ENCODE measurements around the gene RNLS.

The RNLS gene

DNA sequence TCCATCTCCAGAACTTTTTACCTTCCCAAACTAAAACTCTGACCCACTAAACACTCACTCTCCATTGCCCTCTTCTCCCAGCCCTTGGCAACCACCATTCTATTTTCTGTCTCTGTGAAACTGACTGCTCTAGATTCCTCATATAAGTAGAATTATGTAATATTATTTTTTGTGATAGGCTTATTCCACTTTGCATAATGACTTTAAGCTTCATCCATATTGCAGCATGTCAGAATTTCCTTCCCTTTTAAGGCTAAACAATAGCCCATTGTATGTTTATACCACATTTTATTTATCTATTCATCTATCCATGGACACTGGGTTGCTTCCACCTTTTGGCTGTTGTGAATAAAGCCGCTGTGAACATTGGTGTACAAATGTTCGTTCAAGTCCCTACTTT lies 308.8 kb downstream of the RNLS start:
- Histone ChIP-seq H3K4me2 (ENCODE audit: low read length) (no peak overlapping the region), H2AFZ (ENCODE audit: low read length) (no peak overlapping the region), H3K36me3 (ENCODE audit: insufficient read depth, low read length) (peaks cover 46% of the 10 kb centered on the region), H3K4me1 (ENCODE audit: insufficient read depth, low read length, severe bottlenecking) (no peaks in the 10 kb centered on the region), H3K27ac (ENCODE audit: low read depth, low read length, poor library complexity, severe bottlenecking) (no peak overlapping the region), H3F3A (ENCODE audit: insufficient read depth, low read length) (no peaks in the 10 kb centered on the region), H3K27me3 (ENCODE audit: insufficient read depth, low read length) (no peaks in the 10 kb centered on the region), H3K9ac (ENCODE audit: low read length) (no peak overlapping the region), H3K79me2 (ENCODE audit: insufficient read depth, low read length) (no peaks in the 10 kb centered on the region), H3K9me3 (ENCODE audit: low read length) (no peaks in the 10 kb centered on the region), H3K9me2 (ENCODE audit: low read depth, low read length) (no peaks in the 10 kb centered on the region), H4K20me1 (ENCODE audit: insufficient read depth, low read length) (no peaks in the 10 kb centered on the region), H3K4me3 (ENCODE audit: low read depth, low read length, poor library complexity, severe bottlenecking) (no peak overlapping the region)
- TF ChIP-seq, protein P1, sequence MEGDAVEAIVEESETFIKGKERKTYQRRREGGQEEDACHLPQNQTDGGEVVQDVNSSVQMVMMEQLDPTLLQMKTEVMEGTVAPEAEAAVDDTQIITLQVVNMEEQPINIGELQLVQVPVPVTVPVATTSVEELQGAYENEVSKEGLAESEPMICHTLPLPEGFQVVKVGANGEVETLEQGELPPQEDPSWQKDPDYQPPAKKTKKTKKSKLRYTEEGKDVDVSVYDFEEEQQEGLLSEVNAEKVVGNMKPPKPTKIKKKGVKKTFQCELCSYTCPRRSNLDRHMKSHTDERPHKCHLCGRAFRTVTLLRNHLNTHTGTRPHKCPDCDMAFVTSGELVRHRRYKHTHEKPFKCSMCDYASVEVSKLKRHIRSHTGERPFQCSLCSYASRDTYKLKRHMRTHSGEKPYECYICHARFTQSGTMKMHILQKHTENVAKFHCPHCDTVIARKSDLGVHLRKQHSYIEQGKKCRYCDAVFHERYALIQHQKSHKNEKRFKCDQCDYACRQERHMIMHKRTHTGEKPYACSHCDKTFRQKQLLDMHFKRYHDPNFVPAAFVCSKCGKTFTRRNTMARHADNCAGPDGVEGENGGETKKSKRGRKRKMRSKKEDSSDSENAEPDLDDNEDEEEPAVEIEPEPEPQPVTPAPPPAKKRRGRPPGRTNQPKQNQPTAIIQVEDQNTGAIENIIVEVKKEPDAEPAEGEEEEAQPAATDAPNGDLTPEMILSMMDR (IDR thresholded peaks at IDR 0.05; ENCODE audit: low read length): no peak
- no peak for TF ChIP-seq EZH2 (IDR thresholded peaks at IDR 0.05; ENCODE audit: borderline replicate concordance, low read length)

DNA sequence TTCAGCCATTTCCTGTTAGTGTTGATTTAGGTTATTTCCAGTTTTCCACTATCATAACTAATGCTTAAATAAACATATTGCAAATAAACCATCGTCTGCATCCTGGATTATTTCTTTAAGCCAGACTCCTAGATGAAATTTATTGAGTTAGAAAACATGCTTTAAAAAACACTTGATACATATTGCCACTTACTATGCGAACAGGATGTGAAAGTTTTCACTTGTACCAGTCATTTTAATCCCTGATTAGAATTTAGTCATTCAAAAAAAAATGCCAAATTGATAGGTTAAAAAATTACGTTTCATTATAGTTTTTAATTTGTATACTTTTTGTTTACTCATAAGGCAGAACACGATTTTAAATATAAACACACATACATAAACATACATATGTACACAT lies 309.6 kb downstream of the RNLS start:
- Histone ChIP-seq H3K9me3 (ENCODE audit: low read length) (no peaks in the 10 kb centered on the region), H3K4me1 (ENCODE audit: insufficient read depth, low read length, severe bottlenecking) (no peaks in the 10 kb centered on the region), H3F3A (ENCODE audit: insufficient read depth, low read length) (no peaks in the 10 kb centered on the region), H4K20me1 (ENCODE audit: insufficient read depth, low read length) (no peaks in the 10 kb centered on the region), H3K27me3 (ENCODE audit: insufficient read depth, low read length) (no peaks in the 10 kb centered on the region), H3K79me2 (ENCODE audit: insufficient read depth, low read length) (no peaks in the 10 kb centered on the region), H3K9me2 (ENCODE audit: low read depth, low read length) (no peaks in the 10 kb centered on the region), H3K36me3 (ENCODE audit: insufficient read depth, low read length) (peaks cover 45% of the 10 kb centered on the region), H3K9ac (ENCODE audit: low read length) (no peak overlapping the region), H3K4me3 (ENCODE audit: low read depth, low read length, poor library complexity, severe bottlenecking) (no peak overlapping the region), H3K4me2 (ENCODE audit: low read length) (no peak overlapping the region), H3K27ac (ENCODE audit: low read depth, low read length, poor library complexity, severe bottlenecking) (no peak overlapping the region), H2AFZ (ENCODE audit: low read length) (no peak overlapping the region)
- TF ChIP-seq, protein P1 (IDR thresholded peaks at IDR 0.05; ENCODE audit: low read length): no peak
- no peak for TF ChIP-seq EZH2 (IDR thresholded peaks at IDR 0.05; ENCODE audit: borderline replicate concordance, low read length)

DNA sequence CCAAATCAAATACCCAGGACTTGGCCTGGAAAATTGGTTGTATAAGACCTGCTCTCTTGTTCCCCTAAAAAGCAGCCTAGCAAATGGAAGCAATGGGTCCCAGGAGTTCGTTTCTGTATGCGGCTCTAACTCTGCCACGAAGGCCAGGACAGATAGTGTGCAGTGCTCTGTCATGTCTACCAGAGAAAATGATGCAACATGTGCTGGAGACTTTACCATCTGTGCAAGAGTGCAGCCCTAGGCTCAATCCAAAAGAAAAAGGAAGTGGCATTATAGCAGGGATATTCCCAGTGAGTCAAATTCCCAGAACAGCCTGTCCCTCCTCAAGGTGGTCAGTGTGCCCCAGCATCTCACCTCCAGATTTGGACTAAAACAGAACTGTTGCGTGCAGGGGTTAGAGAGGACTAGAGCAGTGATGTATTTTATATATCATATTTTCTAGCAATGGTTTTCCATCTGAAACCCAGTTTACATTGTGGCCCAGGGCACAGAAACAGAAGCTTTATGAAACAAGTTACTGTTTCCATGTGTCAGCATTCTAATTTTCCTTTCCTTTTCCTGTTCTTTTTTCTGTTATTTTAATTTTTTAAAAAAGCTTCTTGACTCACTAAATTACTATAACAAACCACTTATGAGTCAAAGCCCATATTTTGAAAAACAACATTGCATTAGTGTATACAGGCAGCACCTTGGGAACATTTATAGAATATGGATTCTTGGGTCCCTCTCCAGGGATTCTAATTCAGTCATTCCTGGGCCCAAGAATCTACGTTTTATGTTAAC lies 311.2 kb downstream of the RNLS start:
- H3K4me2 ChIP-seq (ENCODE audit: low read length): no peak overlapping the region
- no peaks in the 10 kb centered on the region for H3K4me1 ChIP-seq (ENCODE audit: insufficient read depth, low read length, severe bottlenecking)
- no peaks in the 10 kb centered on the region for H3K79me2 ChIP-seq (ENCODE audit: insufficient read depth, low read length)
- H2AFZ ChIP-seq (ENCODE audit: low read length): no peak overlapping the region
- H3K9ac ChIP-seq (ENCODE audit: low read length): no peak overlapping the region
- no peaks in the 10 kb centered on the region for H3K9me2 ChIP-seq (ENCODE audit: low read depth, low read length)
- H3K27ac ChIP-seq (ENCODE audit: low read depth, low read length, poor library complexity, severe bottlenecking): no peak overlapping the region
- no peaks in the 10 kb centered on the region for H3K27me3 ChIP-seq (ENCODE audit: insufficient read depth, low read length)
- H3K36me3 ChIP-seq (ENCODE audit: insufficient read depth, low read length): peaks cover 46% of the 10 kb centered on the region
- no peak for TF ChIP-seq EZH2 (IDR thresholded peaks at IDR 0.05; ENCODE audit: borderline replicate concordance, low read length)
- TF ChIP-seq, protein P1 (IDR thresholded peaks at IDR 0.05; ENCODE audit: low read length): no peak
- no peaks in the 10 kb centered on the region for H4K20me1 ChIP-seq (ENCODE audit: insufficient read depth, low read length)
- no peaks in the 10 kb centered on the region for H3K9me3 ChIP-seq (ENCODE audit: low read length)
- no peaks in the 10 kb centered on the region for H3F3A ChIP-seq (ENCODE audit: insufficient read depth, low read length)
- no peak overlapping the region for H3K4me3 ChIP-seq (ENCODE audit: low read depth, low read length, poor library complexity, severe bottlenecking)

Measured in OCI-LY1 (cell line).